IgD-negative memory B cell (primary cell): ENCODE data around the gene MRPS33. TPM values are rescaled to one million over a fixed set of nuclear protein-coding genes. Genes with fewer than 3 reads are reported as not detected.
A peak's percentile ranks its signal among the peaks of the same experiment; 100 is the strongest.
"Not testable (repeated sequence)": the region's sequence is repeated elsewhere in the genome, so short reads cannot be mapped to it uniquely, and the experiment has no call there.

ENCODE experiments used
- H3K27ac Mint-ChIP-seq, 3 donors: one replicate each; pipeline ENCODE4 v1.8.0; 2020 to 2022; ENCODE audit warnings: mild to moderate bottlenecking in 3 of 3, mixed read lengths in 3 of 3, moderate library complexity in 1 of 3
- H3K27me3 Mint-ChIP-seq: one replicate; pipeline ENCODE4 v1.8.0; 2021; ENCODE audit warnings: mixed read lengths
- H3K36me3 Mint-ChIP-seq: one replicate; pipeline ENCODE4 v1.8.0; 2020; ENCODE audit warnings: mild to moderate bottlenecking, mixed read lengths
- H3K4me1 Mint-ChIP-seq, 3 donors: one replicate each; pipeline ENCODE4 v1.8.0; 2020 to 2022; ENCODE audit warnings: mixed read lengths in 3 of 3, mild to moderate bottlenecking in 1 of 3
- H3K4me3 Mint-ChIP-seq, 4 donors: one replicate each; pipeline ENCODE4 v1.8.0; 2020 to 2022; ENCODE audit warnings: mild to moderate bottlenecking in 4 of 4, mixed read lengths in 4 of 4, moderate library complexity in 3 of 4
- H3K9me3 Mint-ChIP-seq, 3 donors: one replicate each; pipeline ENCODE4 v1.8.0; 2020 to 2021; ENCODE audit warnings: mixed read lengths in 3 of 3, mild to moderate bottlenecking in 1 of 3
- polyA plus RNA-seq: library from polyadenylated mRNA; unstranded; fragments of 300-500 nt; fragmentation: Illumina TruSeq; gene quantifications from one replicate; pipeline ENCODE4 v1.2.3, GENCODE V29; 2021

The MRPS33 gene
- polyA plus RNA-seq, 1 donor from 2014 or later: 59.7 TPM

- Mint-ChIP-seq H3K27ac (no peak overlapping the region), H3K27me3 (peaks cover 3% of the 10 kb centered on the region), H3K4me3 (no peak overlapping the region), H3K9me3 (no peaks in the 10 kb centered on the region), H3K36me3 (no peaks in the 10 kb centered on the region), H3K4me1 (no peaks in the 10 kb centered on the region)
Measured at GRCh38 chr7:140990193-140990962, 24.4 kb downstream of the MRPS33 start.

- Mint-ChIP-seq H3K36me3 (no peaks in the 10 kb centered on the region), H3K9me3 (peaks cover 0 to 7% (median 2%) of the 10 kb centered on the region in 3 donors), H3K27me3 (peaks cover 7% of the 10 kb centered on the region), H3K27ac (no peak overlapping the region), H3K4me1 (no peaks in the 10 kb centered on the region), H3K4me3 (no peak overlapping the region)
Measured at GRCh38 chr7:140989068-140989467, 25.7 kb downstream of the MRPS33 start.

DNA sequence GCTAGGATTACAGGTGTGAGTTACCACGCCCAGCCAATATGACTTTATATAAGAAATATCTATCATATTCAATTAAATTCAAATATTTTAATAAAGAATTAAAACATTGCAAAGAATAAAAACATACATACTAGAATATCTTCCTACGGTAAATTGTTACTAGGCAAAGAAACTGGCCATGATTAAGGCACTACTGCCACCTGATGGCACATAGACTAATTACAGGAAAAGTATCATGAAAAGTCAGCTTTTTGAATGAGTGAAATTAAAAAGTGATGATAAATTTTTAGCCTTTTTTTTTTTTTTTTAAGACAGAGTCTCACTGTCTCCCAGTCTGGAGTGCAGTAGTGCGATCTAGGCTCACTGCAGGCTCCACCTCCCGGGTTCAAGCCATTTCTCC is 30.9 kb downstream of the MRPS33 start:
- Mint-ChIP-seq H3K4me1 (no peaks in the 10 kb centered on the region), H3K27ac (no peak overlapping the region)

GRCh38 chr7:140982508-140982907 is 32.2 kb downstream of the MRPS33 start:
- Mint-ChIP-seq H3K4me3 (no peak overlapping the region), H3K27ac (no peak overlapping the region), H3K9me3 (peaks cover 0 to 7% (median 2%) of the 10 kb centered on the region in 3 donors), H3K4me1 (no peaks in the 10 kb centered on the region), H3K36me3 (peaks cover 2% of the 10 kb centered on the region), H3K27me3 (peaks cover 11% of the 10 kb centered on the region)

More for the DNA sequence above, 30.9 kb downstream of the MRPS33 start:
- Mint-ChIP-seq H3K27me3 (peaks cover 11% of the 10 kb centered on the region), H3K4me3 (no peak overlapping the region), H3K36me3 (peaks cover 2% of the 10 kb centered on the region), H3K9me3 (peaks cover 0 to 7% (median 2%) of the 10 kb centered on the region in 3 donors)

DNA sequence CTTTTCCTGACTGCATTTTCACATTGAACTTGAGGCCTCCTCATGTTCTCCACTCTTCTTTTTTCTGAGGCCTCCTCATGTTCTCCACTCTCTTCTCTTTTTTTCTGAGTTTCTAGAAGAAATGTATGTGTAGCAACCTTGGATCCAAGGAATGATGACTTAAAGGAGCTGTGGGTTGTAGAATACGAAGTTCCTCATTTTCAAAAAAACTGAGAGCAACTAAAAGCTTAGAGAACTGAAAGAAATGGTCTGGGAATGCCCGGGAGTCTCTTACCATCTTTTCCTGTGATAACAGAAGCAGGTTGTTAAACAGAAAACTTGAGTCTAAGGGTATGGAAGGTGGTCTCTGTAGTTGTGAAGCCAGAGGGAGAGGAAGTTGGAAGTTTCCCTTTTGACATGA is 32.8 kb downstream of the MRPS33 start:
- peaks cover 3% of the 10 kb centered on the region for H3K36me3 Mint-ChIP-seq
- H3K9me3 Mint-ChIP-seq: peaks cover 0 to 7% (median 2%) of the 10 kb centered on the region in 3 donors
- H3K4me1 Mint-ChIP-seq: no peaks in the 10 kb centered on the region
- H3K27me3 Mint-ChIP-seq: peaks cover 11% of the 10 kb centered on the region
- no peak overlapping the region for H3K4me3 Mint-ChIP-seq
- H3K27ac Mint-ChIP-seq: no peak overlapping the region

- H3K4me1 Mint-ChIP-seq: no peaks in the 10 kb centered on the region
Measured at GRCh38 chr7:140977741-140978140, 37.0 kb downstream of the MRPS33 start.

DNA sequence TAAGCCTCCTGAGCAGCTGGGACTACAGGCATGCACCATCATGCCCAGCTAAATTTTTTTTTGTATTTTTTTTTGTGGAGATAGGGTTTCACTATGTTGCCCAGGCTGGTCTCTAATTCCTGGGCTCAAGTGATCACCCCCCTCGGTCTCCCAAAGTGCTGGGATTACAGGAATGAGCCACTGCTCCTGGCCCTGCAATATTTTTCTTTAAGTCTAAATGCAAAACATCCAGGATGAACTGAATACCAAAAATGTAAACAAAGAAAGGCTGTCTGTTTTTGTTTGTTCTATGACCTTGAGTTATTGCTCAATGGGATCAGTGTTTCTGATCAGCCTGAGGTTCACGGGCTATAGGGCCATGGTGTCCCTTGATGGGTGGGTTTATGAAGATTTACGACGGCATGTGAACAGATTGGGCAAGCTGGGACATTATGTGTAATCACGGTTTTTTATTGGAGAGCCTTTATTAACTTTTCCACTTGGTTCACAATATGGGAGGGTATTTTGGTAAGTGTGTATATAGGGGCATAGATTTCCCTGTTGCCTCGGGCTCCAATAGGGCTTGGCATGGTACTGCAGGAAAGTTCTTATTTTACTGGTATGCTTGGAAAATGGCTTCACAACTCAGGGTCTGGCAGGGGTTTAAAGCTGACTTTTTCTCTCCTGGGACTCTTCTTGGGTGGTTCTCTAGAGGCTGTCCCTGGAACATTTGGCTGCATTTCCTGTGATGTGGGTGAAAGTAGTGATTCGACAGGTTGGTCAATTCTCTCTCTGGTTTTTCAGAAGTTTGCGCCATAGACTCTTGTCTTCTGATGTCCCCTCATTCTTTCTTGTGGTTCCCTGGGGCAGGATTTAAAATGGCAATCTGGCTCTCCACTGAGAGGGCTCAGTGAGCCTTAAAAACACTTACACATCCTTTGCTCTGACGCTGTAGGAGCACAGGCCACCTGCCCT is 41.6 kb downstream of the MRPS33 start:
- Mint-ChIP-seq H3K9me3 (no peaks in the 10 kb centered on the region), H3K4me3 (no peak overlapping the region), H3K27ac (no peak overlapping the region), H3K27me3 (peaks cover 3% of the 10 kb centered on the region), H3K4me1 (no peaks in the 10 kb centered on the region), H3K36me3 (peaks cover 1% of the 10 kb centered on the region)

More at GRCh38 chr7:140977741-140978140, 37.0 kb downstream of the MRPS33 start:
- Mint-ChIP-seq H3K4me3 (no peak overlapping the region), H3K27me3 (peaks cover 10% of the 10 kb centered on the region), H3K27ac (no peak overlapping the region), H3K36me3 (peaks cover 3% of the 10 kb centered on the region), H3K9me3 (no peaks in the 10 kb centered on the region)

GRCh38 chr7:140972344-140972743 is 42.4 kb downstream of the MRPS33 start:
- H3K9me3 Mint-ChIP-seq: no peaks in the 10 kb centered on the region
- H3K4me1 Mint-ChIP-seq: no peaks in the 10 kb centered on the region
- H3K4me3 Mint-ChIP-seq: no peak overlapping the region
- no peak overlapping the region for H3K27ac Mint-ChIP-seq
- H3K36me3 Mint-ChIP-seq: peaks cover 1% of the 10 kb centered on the region
- peaks cover 3% of the 10 kb centered on the region for H3K27me3 Mint-ChIP-seq

DNA sequence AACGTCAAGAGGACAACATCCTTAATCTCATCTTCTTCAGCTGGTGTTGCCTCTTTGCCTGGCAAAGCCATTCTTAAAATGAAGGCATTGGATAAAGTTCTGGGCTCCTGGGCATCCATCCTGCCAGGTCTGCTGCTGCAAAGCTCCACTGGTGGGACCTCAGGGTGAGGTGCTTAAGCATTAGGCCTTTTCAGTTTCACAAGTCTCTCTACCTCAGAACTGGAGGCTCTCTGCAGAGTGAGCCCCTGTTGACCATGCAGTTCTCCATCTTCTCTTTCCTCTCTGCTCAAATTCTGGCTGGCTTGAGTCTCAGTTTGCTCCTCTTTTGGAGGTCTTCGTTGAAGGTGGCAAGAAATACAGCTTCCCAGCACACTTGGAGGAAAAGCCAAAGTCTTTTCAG is 47.3 kb downstream of the MRPS33 start:
- Mint-ChIP-seq H3K27ac (peak overlapping the region in 1 of 3 donors; percentile 51), H3K9me3 (no peaks in the 10 kb centered on the region), H3K4me3 (no peak overlapping the region), H3K27me3 (peaks cover 1% of the 10 kb centered on the region), H3K36me3 (no peaks in the 10 kb centered on the region), H3K4me1 (no peaks in the 10 kb centered on the region)

DNA sequence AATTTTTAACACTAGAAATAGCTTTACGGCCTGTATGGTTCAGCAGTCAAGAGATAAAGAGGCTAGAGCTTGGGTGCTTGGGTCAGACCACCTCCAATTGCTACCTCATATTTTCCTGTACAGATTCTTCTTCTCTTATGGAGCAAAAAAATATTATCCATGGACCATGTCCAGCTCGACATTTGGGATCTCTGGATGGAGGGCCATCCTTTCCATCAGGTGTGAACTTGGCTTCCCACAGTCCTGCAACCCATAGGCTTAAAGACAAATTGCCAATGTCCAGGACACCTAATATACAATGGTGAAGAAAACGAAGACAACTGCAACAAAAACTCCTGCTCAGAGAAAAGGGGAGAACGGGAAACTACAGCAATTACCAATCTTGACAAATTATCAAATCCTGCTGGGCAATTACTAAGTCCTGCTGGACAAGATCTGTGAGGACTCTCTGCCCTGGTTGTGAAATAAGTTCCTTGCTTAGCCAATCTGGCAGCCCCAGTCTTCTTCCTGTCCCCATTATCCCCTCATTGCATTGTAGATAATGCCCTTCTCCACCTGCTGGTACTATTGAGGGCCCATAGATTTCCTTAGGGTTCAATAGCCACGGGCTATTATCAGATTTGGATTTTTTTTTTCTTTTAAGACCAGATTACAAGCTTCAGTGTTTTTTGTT is 48.1 kb downstream of the MRPS33 start:
- Mint-ChIP-seq H3K9me3 (no peaks in the 10 kb centered on the region), H3K4me3 (no peak overlapping the region), H3K4me1 (no peaks in the 10 kb centered on the region), H3K36me3 (no peaks in the 10 kb centered on the region), H3K27me3 (peaks cover 1% of the 10 kb centered on the region), H3K27ac (peak overlapping the region in 1 of 3 donors; percentile 51)

DNA sequence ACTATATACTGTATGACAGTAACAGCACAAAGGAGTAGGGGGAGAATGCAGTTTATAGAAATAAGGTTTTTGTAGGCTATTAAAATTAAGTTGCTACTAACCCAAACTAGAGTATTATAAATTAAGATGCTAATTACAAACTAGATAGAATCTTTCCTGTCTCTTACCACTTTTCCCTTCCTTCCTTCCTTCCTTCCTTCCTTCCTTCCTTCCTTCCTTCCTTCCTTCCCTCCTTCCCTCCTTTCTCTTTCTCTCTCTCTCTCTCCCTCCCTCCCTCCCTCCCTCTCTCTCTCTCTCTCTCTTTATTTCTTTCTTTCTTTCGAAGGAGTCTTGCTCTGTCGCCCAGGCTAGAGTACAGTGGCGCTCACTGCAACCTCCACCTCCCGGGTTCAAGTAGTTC is 53.6 kb downstream of the MRPS33 start:
- Mint-ChIP-seq H3K4me3 (no peak overlapping the region), H3K9me3 (peaks cover 0 to 9% (median 2%) of the 10 kb centered on the region in 3 donors), H3K4me1 (no peaks in the 10 kb centered on the region), H3K27ac (no peak overlapping the region), H3K27me3 (peaks cover 2% of the 10 kb centered on the region), H3K36me3 (no peaks in the 10 kb centered on the region)

DNA sequence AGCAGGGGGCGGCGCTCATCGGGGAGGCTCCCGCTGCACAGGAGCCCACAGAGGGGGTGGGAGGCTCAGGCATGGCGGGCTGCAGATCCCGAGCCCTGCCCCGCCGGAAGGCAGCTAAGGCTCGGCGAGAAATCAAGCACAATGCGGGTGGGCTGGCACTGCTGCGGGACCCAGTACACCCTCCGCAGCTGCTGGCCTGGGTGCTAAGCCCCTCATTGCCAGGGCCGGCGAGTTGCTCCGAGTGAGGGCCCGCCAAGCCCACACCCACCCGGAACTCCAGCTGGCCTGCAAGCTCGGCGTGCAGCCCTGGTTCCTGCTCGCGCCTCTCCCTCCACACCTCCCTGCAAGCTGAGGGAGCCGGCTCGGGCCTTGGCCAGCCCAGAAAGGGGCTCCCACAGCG is 57.8 kb downstream of the MRPS33 start:
- not testable (repeated sequence) for H3K4me1 Mint-ChIP-seq, H3K9me3 Mint-ChIP-seq, H3K27me3 Mint-ChIP-seq, H3K36me3 Mint-ChIP-seq, H3K4me3 Mint-ChIP-seq, H3K27ac Mint-ChIP-seq
